Measurements from ENCODE around the gene PRSS21.

DNA sequence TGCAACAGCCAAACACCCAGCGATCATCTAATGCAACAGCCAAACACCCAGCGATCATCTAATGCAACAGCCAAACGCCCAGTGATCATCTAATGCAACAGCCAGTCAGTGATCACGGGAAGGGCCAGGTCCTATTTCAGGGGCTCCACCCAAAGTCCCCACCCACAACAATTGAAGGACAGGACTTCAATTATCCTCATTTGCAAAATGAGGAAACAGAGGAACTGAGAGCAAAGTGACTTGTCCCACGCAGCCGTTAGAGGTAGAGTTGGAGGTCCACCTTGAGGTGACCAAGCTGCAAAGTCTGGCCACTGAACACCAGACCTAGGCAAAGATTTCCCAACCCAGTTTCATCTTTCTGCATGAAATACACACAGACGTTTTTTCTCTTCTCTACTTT lies 16.7 kb downstream of the PRSS21 start:
- TF ChIP-seq, protein P1, sequence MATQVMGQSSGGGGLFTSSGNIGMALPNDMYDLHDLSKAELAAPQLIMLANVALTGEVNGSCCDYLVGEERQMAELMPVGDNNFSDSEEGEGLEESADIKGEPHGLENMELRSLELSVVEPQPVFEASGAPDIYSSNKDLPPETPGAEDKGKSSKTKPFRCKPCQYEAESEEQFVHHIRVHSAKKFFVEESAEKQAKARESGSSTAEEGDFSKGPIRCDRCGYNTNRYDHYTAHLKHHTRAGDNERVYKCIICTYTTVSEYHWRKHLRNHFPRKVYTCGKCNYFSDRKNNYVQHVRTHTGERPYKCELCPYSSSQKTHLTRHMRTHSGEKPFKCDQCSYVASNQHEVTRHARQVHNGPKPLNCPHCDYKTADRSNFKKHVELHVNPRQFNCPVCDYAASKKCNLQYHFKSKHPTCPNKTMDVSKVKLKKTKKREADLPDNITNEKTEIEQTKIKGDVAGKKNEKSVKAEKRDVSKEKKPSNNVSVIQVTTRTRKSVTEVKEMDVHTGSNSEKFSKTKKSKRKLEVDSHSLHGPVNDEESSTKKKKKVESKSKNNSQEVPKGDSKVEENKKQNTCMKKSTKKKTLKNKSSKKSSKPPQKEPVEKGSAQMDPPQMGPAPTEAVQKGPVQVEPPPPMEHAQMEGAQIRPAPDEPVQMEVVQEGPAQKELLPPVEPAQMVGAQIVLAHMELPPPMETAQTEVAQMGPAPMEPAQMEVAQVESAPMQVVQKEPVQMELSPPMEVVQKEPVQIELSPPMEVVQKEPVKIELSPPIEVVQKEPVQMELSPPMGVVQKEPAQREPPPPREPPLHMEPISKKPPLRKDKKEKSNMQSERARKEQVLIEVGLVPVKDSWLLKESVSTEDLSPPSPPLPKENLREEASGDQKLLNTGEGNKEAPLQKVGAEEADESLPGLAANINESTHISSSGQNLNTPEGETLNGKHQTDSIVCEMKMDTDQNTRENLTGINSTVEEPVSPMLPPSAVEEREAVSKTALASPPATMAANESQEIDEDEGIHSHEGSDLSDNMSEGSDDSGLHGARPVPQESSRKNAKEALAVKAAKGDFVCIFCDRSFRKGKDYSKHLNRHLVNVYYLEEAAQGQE (IDR thresholded peaks at IDR 0.05; ENCODE audit: low read depth) = no peak
- TF ChIP-seq EGR1 (IDR thresholded peaks at IDR 0.05) = no peak
- TF ChIP-seq, protein P2, sequence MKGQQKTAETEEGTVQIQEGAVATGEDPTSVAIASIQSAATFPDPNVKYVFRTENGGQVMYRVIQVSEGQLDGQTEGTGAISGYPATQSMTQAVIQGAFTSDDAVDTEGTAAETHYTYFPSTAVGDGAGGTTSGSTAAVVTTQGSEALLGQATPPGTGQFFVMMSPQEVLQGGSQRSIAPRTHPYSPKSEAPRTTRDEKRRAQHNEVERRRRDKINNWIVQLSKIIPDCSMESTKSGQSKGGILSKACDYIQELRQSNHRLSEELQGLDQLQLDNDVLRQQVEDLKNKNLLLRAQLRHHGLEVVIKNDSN (IDR thresholded peaks at IDR 0.05) = no peak
